NK-92 (cell line): ENCODE measurements around the gene CES1.
"Not testable (repeated sequence)": the region's sequence is repeated elsewhere in the genome, so short reads cannot be mapped to it uniquely, and the experiment has no call there.

ENCODE experiments used
- DNase-seq: peaks from one replicate; lab custom pipeline; 2025; ENCODE audit not compliant: unreplicated experiment; lab: John Stamatoyannopoulos, UW

CES1 gene

GRCh38 chr16:55792934-55793374, 39.9 kb downstream of the CES1 start:
- not testable (repeated sequence) for DNase-seq

GRCh38 chr16:55791512-55791911, 41.4 kb downstream of the CES1 start:
- DNase-seq, result not testable (repeated sequence)

GRCh38 chr16:55790240-55790639, 42.7 kb downstream of the CES1 start:
- DNase-seq, result not testable (repeated sequence)

GRCh38 chr16:55782793-55783091, 50.2 kb downstream of the CES1 start:
- DNase-seq, result not testable (repeated sequence)

GRCh38 chr16:55782091-55782792, 50.7 kb downstream of the CES1 start:
- DNase-seq, result not testable (repeated sequence)

GRCh38 chr16:55781456-55781855, 51.4 kb downstream of the CES1 start:
- not testable (repeated sequence) for DNase-seq

- DNase-seq, result not testable (repeated sequence)
Measured at GRCh38 chr16:55780095-55780407, 52.8 kb downstream of the CES1 start.

GRCh38 chr16:55779402-55780094, 53.3 kb downstream of the CES1 start:
- DNase-seq, result no peak

GRCh38 chr16:55778757-55779156, 54.1 kb downstream of the CES1 start:
- DNase-seq, result no peak

GRCh38 chr16:55775857-55776256, 57.0 kb downstream of the CES1 start:
- DNase-seq, result no peak

GRCh38 chr16:55773859-55774549, 58.9 kb downstream of the CES1 start:
- no peak for DNase-seq

- no peak for DNase-seq
Measured at GRCh38 chr16:55765161-55765560, 67.7 kb downstream of the CES1 start.

GRCh38 chr16:55760310-55761001, 72.4 kb downstream of the CES1 start:
- no peak for DNase-seq

- DNase-seq, result not testable (repeated sequence)
Measured at GRCh38 chr16:55759965-55760309, 73.0 kb downstream of the CES1 start.

- DNase-seq, result not testable (repeated sequence)
Measured at GRCh38 chr16:55757595-55758527, 75.0 kb downstream of the CES1 start.

- DNase-seq, result no peak
Measured at GRCh38 chr16:55756963-55757362, 75.9 kb downstream of the CES1 start.

GRCh38 chr16:55754056-55754455, 78.8 kb downstream of the CES1 start:
- DNase-seq, result no peak

GRCh38 chr16:55753145-55753631, 79.7 kb downstream of the CES1 start:
- DNase-seq, result not testable (repeated sequence)
